ENCODE results near the gene IRF2BP1.

Gene IRF2BP1

GRCh38 chr19:45860359-45861259 lies 25.3 kb downstream of the IRF2BP1 start:
- DNase-seq, result no peak

DNA sequence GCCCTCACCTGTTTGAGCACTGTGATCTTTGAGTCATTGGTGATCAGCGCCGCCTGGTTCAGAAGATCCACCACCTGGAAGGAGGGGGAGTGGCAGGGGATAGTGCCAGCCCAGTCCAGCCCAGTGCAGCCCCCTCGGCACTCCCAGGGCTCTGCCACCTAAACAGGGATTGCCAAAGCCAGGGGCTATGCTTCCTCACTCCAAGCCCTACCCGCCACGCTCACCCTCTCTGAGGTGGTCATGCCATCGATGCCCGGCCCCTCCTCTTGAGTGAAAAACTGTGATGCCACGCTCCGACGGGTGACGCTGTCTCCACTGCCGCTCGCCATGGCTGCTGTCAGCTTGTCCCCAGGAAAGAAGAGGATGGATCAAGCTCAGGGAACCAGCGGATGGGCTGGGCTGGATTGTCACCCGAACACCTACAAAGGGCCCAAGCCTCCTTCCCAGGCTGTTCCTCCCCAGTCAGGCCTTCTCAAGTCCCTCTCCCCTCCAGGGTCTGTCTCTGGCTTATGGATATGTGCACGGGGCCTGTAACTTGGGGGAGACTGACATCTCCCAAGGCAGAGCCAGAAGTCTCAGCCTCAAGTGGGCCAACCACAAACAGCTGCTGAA lies 31.7 kb downstream of the IRF2BP1 start:
- DNase-seq, result no peak

DNA sequence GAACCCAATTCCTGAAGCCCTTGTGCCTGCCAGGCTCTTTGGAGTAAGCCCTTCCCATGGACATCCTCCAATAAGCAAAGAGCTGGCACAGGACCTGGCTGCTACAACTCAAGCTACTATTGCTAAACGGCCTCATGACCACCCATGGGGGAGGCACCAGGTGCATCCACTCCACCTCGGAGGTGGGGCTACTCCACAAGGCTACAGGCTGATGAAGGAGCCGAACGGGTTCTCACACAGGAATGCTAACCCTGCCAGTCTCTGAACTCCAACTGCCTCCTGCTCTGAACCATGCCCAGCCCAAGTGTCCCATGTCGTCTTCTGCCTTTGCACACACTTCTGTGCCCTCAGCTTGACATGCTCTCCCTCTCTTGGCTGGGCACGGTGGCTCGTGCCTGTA lies 33.0 kb downstream of the IRF2BP1 start:
- no peak for DNase-seq

- DNase-seq, result no peak
These were observed 33.7 kb downstream of the IRF2BP1 start for GRCh38 chr19:45852145-45852750.

DNA sequence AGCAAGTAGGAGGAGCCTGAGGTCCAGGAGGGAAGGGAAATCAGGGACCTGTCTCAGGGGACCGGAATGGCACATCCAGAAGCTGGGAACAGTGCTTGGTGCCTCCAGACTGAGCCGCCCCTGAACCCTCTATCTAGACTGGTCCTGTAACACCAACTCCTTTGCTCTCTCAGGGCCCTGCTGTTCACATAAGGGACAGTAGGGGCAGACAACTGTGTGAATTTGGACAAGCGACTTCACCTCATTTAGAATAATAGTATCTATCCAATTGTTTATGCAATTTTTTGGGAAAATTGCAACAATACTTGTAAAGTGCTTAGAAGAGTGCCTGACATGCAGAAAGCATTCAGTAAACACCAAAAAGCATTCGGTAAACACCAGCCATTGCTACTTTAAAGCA lies 37.0 kb downstream of the IRF2BP1 start:
- no peak for DNase-seq

GRCh38 chr19:45847663-45848062 lies 38.3 kb downstream of the IRF2BP1 start:
- no peak for DNase-seq

DNA sequence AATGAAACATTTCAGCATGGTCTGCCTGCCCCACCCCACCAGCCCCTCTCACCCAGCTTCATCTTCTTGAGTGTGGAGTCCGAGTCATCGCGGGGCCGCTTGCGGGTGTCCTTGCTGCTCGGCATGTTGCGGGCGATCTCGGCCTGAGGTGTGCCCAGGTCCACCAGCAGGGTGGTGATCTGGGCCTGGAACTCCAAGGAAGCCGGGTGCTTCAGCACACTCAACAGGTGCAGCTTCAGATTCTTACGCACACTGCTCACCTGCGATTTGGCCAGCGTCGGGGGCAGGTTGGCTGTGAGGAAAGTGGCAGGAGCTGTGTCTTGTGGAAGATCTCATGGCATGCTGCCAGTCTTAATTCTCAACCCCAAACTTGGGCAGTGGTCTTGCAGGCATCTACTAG lies 43.7 kb downstream of the IRF2BP1 start:
- DNase-seq, result no peak

GRCh38 chr19:45834970-45835369 lies 51.0 kb downstream of the IRF2BP1 start:
- DNase-seq, result no peak
